HG02938 (cell line): ENCODE data around the gene ZMIZ1.

ENCODE experiments used
- ATAC-seq: cut with Tn5 transposase; IDR thresholded peaks from one replicate; pipeline ENCODE4 v1.9.1; 2021; ENCODE audit warnings: mild to moderate bottlenecking, moderate library complexity; ENCODE audit not compliant: unreplicated experiment

The ZMIZ1 gene

DNA sequence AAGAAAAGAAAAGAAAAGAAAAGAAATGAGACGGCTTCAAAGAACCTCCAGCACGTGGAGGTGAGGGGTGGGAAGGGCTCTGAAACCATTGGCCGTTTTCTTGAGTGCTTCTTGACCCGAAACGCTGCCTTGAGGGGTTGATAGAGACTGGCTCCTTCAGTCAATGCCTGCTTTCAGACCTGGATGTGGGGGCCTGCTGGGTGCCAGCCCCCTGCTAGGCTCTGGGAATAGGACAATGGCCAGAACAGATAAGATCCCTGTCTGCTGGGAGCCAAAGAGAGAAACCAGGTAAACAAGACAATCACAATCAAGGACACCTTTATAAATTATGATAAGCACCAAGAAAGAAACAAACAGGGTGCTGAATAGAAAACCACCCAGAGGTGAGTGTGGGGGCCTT is 27.7 kb downstream of the ZMIZ1 start:
- ATAC-seq, result no peak

DNA sequence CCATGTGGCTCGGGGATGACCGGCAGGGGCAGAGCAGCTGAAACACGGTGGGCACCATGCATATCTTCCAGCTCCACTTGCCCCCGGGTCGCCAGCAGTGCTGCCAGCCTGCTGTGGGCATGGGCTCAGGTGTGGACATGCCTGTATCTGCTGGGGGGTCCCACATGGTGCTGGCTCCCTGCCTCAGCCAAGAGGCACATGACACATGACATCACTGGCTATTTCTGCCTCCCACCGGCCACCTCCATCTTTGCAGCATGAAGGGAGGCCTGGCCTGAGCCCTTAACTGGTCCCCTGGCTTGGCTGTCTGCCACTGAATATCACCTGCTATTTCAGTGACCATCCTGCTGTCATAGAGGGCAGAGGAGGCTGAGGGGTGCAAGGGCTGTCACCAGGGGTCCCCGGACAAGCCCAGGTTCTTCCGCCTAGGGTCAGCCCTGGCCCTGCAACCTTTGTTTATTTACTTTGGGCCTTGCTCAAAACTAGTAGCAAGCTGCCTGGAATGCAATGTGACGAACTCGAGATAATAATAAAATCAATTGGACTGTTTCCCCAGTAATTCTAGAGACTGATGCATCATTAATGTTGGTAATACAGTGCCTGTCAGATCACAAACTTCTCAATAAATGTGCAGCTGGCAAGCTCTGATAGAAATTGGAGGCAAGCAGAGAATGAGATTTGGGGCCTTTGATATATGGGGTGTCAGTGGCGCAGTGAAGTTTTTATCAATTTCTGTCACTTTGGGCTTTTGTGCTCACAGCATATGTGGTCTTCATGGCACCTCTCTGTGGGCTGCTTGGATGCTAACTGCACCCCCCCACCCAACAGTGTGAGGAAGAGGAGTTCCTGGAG is 28.5 kb downstream of the ZMIZ1 start:
- no peak for ATAC-seq

DNA sequence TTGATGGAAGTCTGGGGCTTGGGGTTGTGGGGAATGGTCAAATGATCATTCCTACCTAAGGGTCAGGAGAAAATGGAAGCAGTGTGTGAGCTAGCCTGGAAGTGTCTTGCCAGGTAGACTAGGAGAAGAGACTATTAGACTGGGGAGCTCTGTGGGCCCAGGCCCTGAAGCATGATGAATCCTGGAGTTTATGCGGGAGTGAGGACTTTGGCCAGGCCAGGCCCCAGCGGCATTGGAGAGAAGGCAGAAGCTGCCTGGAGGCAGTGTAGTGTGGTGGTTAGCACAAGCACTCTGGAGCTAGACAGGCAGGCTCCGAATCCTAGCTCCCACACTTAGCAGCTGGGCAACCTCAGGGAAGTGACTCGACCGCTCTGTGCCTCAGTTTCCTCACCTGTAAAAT is 29.3 kb downstream of the ZMIZ1 start:
- no peak for ATAC-seq

DNA sequence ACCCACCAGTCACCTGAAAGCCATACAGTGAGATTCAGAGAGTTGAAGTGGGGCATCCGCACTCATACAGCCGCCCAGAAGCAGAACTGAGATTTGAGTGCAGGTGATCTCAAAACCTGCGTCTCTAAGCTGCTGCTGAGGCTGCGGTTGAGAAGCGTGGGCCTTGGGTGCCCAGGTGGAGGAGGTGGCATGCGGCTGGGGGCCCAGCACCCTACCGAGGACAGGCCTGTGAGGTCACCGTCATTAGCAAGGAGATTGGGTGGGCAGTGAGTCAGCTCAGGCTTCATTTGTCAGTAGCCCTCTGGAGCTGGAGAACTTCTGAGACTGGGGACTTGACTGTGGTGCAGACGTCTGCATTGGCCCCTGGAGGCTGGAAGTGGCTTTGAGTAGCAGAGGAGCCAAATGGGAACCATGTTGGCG is 29.8 kb downstream of the ZMIZ1 start:
- peak; percentile 89 for ATAC-seq

DNA sequence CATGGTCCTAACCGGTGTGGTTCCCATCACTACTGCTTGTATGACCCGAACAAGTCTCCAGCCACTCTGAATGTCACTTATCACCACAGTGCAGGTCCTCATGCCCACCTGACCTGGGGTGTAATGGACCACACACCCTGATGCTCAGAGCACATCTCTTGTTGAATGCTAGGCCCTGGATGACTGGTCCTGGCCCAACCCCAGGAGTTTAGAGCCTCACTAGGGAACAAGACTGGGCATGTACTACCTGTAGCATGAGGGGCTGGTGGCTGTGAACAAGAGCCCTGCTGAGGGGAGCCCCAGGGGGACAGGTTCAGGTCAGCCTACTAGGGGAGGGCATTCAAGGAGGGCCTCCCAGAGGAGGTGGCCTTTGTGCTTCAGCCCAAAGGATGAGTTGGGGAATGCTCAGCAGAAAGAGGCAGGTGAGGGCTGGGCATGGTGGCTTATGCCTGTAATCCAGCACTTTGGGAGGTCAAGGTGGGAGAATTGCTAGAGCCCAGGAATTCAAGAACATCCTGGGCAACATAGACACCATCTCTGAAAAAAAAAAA is 31.2 kb downstream of the ZMIZ1 start:
- no peak for ATAC-seq

DNA sequence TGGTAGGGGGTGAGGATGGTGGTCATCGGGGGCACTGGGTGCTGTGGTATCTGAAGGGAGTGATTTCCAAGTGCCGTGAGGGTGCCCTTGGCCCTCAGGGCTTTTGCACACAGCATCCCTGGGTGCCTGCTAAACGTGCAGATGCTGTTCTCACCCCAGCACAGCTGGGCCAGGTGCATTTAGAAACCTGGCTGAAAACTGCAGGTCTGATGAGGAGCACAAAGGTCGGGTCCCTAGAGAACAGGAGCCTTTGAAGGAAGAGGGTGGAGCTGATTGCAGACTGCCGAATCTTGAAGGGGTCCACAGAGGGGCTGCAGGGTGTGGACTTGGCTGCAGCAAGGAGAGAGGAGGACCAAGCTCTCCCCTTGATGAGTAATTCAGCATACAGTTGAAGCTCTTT is 32.0 kb downstream of the ZMIZ1 start:
- ATAC-seq, result no peak

DNA sequence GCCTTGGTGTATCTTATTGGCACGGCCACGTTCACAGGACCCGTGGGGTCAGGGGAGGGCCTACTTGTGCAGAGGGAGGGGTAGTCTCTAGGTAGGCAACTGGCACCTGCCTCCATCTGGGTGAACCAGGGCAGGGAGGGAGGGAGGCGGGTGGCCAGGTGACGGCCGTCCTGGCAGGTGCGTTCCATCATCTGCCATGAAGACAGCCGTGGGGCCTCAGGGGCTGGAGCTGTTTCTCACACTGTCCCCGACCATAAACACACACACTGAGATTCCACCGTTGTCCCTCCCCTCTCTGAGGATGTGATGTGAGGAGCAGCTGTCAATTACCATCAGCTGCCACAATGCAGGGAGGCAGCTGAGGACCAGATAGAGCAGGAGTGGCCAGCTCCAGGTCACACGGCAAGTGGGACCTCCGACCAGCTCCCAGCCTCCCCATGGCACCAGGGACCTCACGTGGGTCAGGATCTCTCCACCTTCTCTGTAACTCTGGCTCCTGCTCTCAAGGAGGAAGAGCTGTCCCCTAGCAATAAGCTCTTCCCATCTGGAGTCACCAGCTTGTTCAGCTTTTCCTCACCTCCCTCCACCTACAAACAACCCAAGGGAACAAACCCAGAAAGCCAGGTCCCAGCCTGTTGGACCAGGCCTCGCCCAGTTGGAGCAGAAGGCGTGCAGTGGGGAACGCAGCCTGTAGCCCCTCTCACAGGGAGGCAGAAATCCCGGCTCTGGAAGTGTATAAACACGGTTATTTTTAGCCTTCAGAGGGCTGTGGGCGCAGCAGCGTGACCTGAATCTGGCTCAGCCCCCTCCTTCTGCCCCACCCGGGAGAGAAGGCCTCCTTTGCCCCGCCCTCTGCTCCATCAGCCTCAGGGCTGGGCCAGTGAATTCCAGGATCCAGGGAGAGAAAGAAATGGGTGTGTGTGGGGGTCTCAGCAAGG is 33.1 kb downstream of the ZMIZ1 start:
- no peak for ATAC-seq

DNA sequence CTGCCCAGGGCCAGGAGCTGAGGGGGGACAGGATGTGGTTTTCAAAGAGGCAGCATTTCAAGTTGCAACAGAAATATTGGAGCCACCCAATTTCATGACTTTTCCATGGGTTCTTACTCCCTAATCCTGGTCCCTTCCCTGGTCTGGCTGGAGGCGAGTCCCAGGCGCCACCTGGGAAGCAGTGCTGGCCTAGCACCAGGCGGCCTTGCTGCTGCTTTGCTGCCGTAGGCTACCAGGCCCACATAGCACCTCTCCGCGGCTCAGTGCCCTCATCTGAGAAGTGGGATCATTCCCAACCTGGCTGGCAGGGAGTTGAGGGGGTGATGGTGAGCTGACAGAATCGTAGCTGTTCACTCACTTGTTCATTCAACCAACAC is 33.7 kb downstream of the ZMIZ1 start:
- ATAC-seq, result no peak

DNA sequence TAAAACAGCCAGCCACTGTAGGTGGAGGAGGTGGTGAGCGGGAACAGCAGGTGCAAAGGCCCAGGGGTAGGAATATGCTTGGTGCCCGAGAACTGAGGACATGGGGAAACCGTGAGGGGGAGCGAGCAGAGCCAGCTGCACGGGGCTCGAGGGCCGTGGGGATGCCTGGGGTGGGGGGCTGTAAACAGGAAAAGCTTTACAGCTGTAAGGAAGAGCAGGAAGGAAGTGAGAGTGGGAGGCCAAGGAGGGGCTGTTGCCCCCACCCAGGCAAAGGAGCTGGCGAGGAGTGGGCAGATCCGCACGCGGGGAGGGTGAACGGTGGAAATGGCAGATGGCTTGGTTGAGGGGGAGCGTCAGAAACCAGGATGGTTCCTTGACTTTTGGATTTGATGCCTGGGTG is 34.4 kb downstream of the ZMIZ1 start:
- ATAC-seq, result no peak

DNA sequence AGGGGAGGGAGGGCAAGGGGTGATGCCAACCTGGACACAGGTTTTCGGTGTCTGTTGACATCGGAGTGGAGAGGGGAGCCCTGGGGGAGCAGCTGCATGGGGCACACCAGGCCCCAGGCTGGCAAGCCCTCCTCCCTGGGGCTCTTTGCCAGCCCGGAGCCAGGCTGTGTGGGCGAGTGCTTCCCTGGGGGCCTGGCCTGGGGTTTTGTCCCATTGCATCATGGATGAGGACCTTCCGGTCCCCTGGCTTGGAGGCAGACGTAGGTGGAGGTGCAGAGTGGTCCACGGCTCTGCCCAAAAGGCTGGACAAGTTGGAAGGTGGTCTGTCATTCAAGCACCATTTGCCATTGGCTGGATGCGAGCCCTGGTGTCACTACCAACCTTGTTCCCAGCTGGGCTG is 34.8 kb downstream of the ZMIZ1 start:
- no peak for ATAC-seq

DNA sequence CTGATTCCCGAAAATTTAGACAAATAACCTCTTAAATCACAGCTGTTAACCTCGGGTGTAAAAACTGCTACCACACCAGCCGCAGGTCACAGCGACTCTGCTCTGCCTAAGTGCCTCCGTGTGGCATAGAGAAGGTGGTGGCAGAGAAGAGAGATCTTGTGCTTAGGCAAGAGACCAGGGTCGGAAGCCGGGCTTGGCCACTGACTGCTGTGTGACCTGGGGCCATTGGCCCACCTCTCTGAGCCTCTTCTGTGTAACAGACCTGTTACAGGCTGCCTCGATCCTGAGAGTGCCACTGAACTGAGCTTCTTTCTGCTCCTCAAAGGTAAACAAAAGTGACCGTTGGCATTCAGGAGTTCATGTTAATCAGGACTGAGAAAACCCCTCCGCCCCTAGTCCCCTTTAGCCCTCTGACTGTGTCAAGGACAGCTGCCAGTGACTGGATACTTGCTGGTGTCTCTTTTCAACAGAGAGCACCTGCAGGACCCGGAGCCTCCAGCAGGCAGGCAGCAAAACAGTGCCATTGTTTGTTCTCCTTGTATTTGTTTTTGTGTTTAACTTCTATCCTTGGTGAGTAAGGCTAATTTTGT is 36.5 kb downstream of the ZMIZ1 start:
- ATAC-seq, result no peak

DNA sequence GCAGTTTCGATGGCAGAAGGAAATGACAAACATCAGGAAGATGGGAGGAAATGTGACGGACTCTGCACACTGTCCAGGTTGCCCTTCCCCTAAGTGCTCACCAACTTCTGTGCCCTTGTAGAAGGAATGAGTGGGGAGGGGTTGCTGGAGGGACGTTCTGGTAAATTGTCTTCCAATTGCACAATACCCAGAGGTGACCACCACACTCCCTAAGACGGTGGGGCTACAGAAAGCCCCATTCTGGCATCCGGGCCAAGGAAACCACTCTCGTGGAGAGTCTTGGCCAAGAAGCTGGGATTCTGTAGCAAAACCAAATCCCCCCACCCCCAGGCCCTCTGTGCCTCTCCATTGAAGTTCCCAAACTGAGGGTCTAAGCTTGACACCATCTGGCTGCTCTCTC is 37.1 kb downstream of the ZMIZ1 start:
- no peak for ATAC-seq

DNA sequence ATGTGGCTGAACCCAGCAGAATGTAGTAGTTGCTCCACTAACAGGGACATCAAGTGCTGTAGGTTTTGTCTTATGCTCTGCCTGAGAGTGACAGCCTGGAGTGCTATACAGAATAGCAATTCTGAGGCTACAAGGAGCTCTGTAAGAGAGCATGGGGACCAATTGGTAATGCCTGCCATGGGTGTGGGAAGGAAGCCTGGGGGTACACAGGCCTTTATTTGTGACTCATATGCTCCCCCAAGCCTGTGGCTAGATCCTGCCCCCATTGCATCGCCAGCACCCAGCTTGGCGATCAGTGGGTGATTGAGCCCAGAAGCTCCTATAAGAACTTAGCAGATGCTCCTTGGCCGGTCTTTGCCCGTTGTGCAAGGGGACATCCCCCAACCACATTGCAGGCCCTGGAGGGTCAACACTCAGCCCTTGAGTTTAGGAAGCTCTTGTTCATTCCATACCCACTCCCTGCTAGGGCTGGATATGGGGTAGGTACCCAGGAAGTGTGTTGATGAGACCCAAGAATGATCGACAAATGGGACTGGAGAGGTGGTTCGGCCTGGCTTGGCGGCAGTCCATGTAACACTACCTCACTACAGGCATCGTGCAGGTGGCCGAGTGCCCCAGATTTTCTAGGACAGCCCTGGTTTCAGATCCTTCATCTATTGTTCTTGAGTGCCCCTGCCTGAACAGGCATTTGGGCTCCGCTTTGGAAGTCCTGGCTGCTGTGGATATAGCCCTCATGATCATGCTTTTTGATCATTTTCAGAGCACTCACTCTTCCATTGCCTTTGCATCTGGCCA is 37.7 kb downstream of the ZMIZ1 start:
- no peak for ATAC-seq

DNA sequence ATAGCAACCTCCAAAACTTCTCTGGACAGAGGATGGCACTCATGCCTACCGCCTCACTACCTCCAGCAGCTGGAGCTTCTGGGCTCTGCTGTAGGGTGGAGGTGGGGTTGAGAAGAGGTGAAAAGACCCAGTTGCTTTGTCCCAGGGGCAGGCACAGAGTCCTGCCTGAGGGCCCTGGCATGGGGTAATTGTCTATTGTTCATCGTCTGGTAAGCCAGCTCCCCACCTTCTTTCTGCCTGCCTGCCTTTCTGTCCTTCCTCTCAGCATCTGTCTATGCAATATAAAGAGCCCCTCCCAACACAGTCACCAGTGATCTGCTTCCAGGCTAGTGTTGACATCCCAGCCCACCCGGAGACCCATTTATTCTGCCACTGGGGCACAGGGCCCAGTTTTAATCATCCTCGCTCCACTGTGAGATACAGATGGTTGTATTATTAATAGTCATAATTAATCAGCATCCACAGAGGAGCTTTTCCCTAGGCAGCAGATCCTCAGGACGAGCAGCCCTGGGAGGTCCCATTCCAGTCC is 39.0 kb downstream of the ZMIZ1 start:
- ATAC-seq, result no peak

DNA sequence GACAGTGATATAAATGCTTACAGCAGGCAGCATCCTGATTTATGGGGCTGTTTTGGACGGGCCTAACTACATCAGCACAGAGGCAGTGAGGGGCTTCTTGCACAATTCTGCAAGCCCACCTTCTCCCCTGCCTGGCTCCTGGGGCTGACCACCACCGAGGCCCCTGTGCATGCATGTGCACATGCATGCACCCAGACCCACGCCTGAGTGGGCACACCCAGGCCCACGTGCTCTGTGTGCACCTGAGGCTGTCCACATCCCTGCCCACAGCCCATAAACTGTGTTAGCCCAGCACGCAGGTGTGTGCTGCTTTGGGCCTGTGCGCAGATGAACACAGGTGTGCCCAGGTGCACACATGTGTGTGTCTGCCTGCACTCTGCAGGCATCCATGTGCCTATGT is 40.0 kb downstream of the ZMIZ1 start:
- ATAC-seq, result no peak

DNA sequence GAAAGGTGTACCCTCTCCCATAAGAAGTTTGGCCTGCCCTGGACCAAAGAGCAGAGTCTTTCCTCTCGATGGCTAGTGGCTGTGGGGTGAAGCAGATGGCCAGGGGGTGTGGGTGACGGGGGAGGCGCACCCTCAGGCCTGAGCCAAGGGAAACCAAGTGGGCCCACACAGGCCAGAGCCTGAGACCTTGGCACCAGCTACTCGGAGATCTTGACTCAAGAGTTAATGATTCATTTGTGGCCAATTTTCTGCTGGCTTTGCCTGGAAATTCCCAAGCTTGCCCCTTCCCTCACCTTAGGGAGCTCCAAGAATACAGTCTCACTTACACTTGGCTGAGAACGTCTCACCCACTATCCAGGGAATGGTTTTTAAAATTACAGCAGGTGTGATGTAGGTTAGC is 42.7 kb downstream of the ZMIZ1 start:
- ATAC-seq, result no peak

DNA sequence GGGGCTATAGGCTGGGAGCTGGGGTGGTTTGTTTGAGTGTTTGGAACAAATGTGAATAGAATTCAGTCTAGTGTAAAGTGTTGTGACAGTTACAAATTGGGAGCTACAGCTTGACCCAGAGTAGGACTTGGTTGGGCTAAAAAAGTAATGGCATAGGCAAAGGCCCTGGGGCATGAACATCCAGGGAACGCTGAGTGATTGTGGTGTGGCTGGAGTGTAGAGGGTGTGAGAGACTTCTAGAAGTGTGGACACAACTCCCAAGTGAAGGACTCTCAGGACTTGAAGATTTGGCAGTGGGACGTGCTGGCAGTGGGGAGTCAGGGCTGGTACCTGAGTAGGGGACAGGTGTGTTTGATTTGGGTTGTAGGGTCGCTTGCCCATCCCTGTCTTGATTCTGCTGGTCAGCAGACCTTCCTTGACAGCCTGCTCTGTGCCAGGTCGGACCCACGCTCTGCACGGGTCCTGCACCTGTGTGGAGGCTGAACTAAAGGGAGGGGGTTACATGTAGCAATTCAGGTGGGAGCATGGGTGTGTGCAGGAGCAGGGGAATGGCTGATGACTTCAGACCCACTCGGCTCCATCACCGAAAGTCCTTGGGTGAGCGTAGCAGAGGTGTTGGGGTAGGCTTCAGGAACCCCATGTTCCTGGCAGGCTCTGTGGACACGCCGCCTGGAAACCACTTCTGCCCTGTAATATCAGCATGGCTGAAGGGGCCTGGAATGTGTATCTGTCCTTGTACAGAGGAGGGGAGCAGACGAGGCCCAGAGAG is 43.3 kb downstream of the ZMIZ1 start:
- no peak for ATAC-seq

DNA sequence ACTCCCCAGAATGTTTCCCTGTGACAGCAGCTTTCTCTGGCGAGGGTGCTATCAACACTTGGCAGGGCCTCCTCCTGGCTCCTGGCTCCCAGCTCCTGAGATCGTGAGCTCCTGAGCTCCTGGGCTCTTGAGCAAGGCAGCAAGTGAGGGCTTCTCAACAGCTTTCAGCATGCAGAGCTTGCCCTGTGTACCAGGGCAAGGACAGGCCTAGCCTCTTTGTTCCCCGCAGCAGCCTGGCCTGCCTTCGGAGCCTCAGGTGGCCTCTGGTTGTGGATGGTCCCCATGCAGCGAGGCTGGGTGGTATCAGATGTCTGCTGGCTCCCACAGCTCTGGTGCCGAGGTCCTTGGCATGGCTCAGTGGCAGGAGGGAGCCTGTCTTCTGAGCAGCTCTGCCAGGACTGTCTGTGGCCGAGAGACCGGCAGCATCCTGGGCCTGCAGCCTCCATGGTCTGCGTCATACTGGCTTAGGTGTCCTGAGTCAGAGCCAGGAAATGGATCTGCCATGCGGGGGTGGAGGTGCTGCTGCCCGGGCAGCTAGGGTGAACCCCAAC is 44.2 kb downstream of the ZMIZ1 start:
- ATAC-seq, result no peak

DNA sequence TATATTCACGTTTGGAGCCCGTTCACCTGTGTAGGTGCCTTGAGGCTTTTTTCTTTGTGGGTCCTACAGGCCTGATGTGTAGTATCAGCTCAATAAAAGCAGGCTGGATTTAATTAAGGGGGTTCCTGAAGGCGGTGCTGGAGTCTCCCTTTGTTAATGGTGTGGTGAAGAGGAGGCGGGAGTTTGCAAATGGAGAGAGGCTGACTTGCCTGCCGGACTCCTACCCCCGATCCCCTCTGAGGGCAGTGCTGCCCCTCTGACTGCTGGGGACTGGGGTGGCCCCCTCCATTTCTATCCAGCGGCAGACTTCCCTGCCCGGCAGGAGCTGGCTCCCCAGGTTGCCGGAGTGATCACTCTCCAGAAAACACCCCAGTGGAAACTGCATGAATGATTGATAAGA is 45.1 kb downstream of the ZMIZ1 start:
- no peak for ATAC-seq
